Measurements from ENCODE around the gene NDUFS3.
A peak's percentile ranks its signal among the peaks of the same experiment; 100 is the strongest.

NDUFS3 gene

DNA sequence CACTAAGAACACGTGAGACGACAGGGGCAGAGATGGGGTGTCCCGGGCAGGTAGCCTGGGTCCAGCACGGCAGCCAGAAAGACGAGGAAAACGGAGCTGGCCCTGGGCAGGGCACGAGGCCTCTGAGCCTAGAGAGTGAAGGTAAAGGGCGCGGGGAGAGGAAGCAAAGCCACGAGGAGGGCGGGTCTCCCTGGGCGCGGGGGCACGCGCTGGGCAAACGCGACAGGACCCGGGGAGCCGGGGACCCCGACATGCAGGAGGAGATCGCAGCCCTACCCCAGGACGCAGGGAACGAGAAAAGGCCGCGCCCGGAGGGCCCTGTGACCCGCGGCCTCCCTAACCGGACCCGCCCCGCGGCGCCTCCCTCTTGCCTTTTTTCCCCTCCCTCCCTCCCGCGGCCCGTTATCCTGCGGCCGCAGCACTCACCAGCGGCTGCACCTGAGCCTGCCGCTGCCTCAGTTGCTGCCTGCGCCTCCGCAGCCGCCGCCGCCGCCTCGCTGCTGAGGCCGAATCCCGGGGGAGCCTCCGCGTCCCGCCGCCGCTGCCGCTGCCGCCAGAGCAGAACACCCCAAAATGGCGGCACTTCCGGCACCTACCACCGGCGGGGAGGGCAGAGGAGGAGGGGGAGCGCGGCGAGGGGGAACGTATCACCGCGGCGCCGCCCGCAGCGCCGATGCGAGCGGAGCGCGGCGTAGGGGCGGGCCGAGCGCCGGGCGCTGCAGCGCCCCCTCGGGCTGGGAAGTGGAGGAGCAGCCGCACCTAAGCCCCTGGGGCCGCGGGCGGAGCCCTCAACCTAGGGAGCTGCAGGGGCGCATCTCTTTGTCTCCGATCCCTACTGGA, 26.1 kb upstream of the NDUFS3 start, which contains the start of gene CELF1:
TSS of gene CELF1 (minus strand) at position 567 of the 840 bp plus-strand sequence. CDS start 53,609 bp downstream, outside the sequence.
- TF ChIP-seq, protein P1, sequence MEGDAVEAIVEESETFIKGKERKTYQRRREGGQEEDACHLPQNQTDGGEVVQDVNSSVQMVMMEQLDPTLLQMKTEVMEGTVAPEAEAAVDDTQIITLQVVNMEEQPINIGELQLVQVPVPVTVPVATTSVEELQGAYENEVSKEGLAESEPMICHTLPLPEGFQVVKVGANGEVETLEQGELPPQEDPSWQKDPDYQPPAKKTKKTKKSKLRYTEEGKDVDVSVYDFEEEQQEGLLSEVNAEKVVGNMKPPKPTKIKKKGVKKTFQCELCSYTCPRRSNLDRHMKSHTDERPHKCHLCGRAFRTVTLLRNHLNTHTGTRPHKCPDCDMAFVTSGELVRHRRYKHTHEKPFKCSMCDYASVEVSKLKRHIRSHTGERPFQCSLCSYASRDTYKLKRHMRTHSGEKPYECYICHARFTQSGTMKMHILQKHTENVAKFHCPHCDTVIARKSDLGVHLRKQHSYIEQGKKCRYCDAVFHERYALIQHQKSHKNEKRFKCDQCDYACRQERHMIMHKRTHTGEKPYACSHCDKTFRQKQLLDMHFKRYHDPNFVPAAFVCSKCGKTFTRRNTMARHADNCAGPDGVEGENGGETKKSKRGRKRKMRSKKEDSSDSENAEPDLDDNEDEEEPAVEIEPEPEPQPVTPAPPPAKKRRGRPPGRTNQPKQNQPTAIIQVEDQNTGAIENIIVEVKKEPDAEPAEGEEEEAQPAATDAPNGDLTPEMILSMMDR (IDR thresholded peaks at IDR 0.05), result peak; percentile 96

DNA sequence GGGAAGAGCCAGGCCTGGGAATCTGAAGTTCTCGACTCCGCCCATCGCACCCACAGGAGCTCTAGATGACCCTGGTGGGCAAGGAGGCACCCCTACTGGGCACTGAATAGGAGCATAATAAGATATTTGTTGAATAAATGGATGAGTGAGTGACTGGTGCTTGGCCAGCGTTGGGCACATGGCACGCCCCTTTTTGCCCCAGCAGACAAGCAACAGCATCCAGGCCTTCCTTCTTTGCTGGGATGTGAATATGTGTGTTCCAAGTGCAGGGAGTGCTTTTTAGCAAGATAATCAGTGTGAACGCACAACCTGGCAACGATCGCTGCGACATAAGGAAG, 25.5 kb upstream of the NDUFS3 start:
- TF ChIP-seq, protein P1 (IDR thresholded peaks at IDR 0.05), result peak; percentile 21; the same call in 1 of the 2 replicates

DNA sequence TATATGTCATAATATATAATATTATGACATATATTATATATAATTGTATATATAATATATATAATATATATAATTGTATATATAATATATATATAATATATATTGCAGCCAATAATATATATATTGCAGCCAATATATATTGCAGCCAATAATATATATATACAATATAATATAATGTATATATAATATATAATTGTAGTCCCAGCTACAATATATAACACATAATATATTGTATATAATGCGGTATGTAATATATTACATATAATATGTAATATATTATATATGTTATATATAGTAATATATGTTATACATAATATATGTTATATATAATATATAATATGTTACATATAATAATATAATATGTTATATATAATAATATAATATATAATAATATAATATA, 20.2 kb upstream of the NDUFS3 start:
- TF ChIP-seq, protein P1 (IDR thresholded peaks at IDR 0.05), result no peak

DNA sequence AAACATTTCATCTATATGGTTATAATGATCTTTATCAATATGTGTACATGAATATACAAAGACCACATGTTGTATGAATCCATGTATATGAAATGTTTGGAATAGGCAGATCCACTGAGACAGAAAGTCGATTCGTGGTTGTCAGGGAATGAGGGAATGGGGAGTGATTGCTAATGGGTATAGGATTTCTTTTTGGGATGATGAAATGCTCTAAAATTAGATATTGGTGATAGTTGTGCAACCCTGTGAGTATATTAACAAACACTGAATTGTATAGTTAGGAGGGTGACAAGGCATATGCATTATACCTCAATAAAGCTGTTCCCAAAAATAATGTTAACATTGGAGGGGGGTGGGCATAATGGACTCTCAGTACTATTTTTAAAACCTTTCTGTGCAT, 18.4 kb upstream of the NDUFS3 start:
- TF ChIP-seq, protein P1 (IDR thresholded peaks at IDR 0.05), result no peak

DNA sequence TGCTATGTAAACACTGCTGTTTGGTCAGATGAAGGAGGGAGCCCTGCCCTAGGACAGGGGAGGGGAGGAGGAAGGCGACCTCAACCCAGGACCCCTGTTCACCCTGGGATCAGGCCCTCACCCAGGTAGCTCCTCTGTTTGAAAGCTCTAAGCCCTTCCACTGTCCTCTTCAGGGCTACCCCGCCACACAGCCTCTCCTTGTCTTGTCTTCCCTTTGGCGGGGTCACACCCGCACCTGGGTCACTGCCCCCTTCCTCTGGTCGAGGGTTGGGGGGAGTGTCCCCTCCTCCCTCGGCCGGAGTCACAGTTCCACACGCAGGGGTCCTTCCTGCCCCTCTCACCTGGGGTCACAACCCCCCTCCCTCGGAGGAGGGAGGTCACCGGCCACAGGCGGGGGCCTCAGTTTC, 13.9 kb upstream of the NDUFS3 start:
- TF ChIP-seq, protein P1 (IDR thresholded peaks at IDR 0.05), result no peak

DNA sequence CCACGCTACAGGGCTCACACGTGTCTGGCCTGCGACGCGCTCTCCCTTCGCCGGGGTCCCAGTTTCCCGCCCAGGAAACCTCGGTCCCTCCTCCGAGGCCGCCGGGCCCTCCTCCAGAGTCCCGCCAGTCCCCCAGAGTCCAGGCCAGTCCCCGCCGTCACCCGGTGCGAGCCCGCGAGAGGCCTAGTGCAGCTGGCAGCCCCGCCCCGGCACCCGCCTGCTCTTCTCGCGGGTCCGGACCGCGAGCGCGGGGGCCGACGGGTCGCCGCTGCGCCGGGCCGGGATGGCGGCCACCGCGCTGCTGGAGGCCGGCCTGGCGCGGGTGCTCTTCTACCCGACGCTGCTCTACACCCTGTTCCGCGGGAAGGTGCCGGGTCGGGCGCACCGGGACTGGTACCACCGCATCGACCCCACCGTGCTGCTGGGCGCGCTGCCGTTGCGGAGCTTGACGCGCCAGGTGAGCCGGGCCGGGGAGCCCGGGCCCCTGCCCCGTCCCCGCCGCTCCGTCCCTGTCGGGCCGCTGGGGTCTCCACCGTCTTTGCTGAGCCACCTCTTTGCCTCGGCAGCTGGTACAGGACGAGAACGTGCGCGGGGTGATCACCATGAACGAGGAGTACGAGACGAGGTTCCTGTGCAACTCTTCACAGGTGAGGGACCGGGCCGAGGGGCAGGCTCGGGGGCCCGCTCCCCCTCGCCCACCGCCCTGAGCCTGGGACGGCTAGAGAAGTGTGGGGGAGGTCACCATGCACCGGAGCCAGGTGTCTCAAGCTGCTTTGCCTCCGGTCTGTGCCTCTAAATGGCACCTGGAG, 13.3 kb upstream of the NDUFS3 start, which contains the start of gene PTPMT1:
TSS of gene PTPMT1 (plus strand) at position 260 of the 809 bp plus-strand sequence. CDS start at position 284, 24 bp downstream.
- TF ChIP-seq, protein P1 (IDR thresholded peaks at IDR 0.05), result no peak

DNA sequence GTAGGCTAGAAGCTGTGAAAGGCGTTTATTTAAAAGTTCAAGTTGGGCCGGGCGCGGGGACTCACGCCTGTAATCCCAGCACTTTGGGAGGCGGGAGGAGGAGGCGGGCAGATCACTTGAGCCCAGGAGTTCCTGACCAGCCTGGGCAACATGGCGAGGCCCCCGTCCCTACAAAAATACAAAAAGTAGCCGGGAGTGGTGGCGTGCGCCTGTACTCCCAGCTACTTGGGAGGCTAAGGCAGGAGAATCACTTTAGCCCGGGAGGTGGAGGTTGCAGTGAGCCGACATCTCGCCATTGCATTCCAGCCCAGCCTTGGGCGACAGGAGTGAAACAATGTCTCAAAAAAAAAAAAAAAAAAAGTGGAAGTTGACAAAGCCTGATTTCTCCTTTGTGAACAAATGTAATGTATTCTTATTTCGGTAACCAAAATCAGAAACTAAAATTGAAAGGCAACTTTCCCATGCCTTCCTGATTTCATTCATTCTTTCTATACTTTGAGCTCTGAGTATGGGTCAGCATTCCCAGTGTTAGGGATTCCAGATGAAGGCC, 12.7 kb upstream of the NDUFS3 start:
- TF ChIP-seq, protein P1 (IDR thresholded peaks at IDR 0.05), result no peak

Data from LNCAP (cell line).